Bone marrow (tissue), 2 donors: ENCODE measurements around the gene MAMLD1.

Source experiments
- DNase-seq, 2 donors: peaks; one replicate each; lab custom pipeline; 2025; lab: John Stamatoyannopoulos, UW

Gene MAMLD1

DNA sequence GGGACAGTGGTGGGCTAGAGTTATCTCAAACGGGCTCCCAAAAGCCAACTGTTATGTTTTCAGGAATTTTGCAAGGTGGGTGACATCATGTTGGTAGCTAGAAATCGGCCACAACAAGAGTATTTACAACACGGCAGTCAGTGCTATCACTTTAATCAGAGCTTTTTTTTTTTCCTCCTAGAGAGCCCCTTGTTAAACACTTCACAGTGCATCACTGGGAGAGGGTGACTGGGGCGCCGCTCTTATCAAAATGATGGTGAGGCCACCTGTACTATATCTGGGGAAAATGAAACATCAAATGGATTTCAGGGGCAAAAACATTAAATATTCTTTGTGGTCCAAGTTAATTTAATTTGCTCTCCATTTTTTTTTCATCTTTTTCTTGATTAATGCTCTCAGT lies 44.9 kb downstream of the MAMLD1 start:
- DNase-seq: no peak

GRCh38 chrX:150408561-150408960 lies 45.4 kb downstream of the MAMLD1 start:
- DNase-seq: no peak

GRCh38 chrX:150409486-150409885 lies 46.4 kb downstream of the MAMLD1 start:
- DNase-seq: no peak

DNA sequence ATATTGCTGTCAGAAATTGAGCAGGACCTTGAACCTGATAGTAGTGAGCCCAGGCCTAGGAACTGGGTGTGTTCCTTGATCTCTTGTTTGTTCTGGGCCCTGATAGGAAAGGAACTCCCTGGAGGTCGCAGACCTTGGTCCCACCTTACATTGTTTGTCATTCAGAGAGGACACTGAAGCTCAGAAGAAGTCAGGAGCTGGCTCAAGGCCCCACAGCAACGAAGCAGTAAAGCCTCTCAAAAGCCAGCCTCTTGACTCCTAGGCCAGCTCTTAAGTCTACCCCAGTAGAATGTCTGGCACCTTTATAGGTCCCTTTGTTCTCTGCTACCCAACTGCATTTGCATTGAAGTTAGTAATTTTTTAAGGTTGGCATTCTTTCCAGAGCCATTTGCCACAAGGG lies 46.8 kb downstream of the MAMLD1 start:
- no peak for DNase-seq

GRCh38 chrX:150410513-150410912 lies 47.4 kb downstream of the MAMLD1 start:
- DNase-seq: no peak

DNA sequence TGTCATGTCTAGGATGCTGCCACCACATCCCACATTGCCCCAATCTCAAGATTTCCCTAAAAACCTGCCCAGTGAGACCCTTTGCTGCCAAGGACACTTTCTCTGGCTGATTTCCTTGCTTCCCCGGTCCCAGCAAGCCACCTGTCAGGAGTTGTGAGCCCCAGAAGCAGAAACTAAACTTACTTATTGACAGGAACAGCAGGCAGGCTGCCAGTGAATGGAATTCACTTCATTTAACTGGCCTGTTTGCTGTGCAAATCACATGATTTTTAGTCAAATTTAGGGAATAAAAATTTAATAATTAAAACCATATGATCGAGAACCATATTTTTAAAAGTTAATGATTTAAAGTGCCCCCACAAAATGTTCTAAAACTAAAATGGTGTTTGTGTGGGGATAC lies 48.5 kb downstream of the MAMLD1 start:
- DNase-seq: no peak

GRCh38 chrX:150414228-150414627 lies 51.1 kb downstream of the MAMLD1 start:
- DNase-seq: no peak

- DNase-seq: no peak
Measured at GRCh38 chrX:150416469-150416868, 53.4 kb downstream of the MAMLD1 start.

GRCh38 chrX:150421816-150422215 lies 58.7 kb downstream of the MAMLD1 start:
- DNase-seq: no peak

GRCh38 chrX:150429594-150429993 lies 66.5 kb downstream of the MAMLD1 start:
- DNase-seq: no peak

GRCh38 chrX:150436195-150436594 lies 73.1 kb downstream of the MAMLD1 start:
- no peak for DNase-seq

DNA sequence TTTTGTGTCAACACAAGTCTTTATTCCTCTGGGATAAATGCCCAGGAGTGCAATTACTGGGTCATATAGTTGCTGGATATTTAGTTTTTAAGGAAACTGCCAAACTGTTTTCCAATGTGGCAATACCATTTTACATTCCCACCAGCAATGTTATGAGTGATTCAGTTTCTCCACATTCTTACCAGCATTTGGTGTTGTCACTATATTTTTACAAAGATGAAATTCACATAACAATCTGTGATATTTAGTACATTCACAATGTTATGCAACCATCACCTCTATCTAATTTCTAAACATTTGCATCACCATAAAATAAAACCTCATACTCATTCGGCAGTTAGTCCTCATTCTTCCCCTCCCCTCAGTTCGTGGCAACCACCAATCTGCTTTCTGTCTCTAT lies 75.0 kb downstream of the MAMLD1 start:
- no peak for DNase-seq

- no peak for DNase-seq
Measured at GRCh38 chrX:150446151-150446550, 83.0 kb downstream of the MAMLD1 start.

GRCh38 chrX:150446995-150447394 lies 83.9 kb downstream of the MAMLD1 start:
- DNase-seq: no peak

GRCh38 chrX:150449313-150449712 lies 86.2 kb downstream of the MAMLD1 start:
- no peak for DNase-seq

DNA sequence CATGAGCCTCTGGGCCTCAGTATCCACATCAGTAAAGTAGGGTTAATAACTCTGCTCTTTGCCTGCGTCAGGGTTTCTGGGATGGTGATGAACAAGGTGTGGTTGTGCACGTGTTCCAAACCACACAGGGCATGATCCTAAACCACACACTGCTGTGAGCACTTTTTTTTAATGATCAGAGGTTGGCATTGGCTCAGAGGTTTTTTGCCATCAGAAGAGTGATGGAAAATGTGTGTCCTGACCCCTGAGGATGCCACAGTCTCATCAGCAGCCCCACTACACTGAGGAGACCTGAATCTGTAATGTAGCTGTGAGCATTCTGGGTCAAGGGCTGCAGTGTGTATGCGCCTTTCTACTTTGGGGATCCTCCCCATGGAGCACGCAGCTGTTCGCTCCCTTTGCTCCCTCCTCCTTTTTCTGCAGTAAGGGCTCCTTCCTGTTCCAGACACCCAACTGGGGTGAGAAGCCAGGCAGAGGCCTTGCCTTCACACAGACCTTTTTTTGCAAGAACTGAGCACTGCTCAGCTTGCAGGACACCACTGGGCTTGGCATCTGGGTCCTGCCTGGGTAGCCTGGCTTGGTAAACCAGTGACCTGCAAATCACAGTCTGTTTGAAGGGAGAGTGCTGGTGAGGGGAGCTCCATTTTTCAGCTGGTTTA lies 87.5 kb downstream of the MAMLD1 start:
- no peak for DNase-seq

- no peak for DNase-seq
Measured at GRCh38 chrX:150451953-150452352, 88.8 kb downstream of the MAMLD1 start.

DNA sequence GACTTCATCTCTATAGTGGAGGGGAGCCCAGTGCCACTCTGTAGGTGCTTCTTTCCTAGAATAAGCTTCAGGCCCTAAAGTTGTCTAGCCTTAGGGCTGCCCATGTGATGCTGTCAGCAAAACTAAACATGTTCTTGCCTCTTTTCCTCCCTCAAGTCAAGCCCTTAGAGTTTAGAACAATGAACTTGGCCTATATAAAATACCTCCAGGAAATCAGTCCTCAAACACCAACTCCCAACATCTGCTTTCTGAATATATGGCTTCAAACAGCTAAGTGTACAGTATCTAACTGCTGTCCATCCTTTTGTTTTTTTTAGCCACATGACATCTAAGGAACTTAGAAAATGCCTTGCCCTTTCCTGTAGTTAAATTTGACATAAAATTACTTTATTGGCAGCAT lies 91.0 kb downstream of the MAMLD1 start:
- no peak for DNase-seq

GRCh38 chrX:150454508-150455214 lies 91.5 kb downstream of the MAMLD1 start:
- no peak for DNase-seq

DNA sequence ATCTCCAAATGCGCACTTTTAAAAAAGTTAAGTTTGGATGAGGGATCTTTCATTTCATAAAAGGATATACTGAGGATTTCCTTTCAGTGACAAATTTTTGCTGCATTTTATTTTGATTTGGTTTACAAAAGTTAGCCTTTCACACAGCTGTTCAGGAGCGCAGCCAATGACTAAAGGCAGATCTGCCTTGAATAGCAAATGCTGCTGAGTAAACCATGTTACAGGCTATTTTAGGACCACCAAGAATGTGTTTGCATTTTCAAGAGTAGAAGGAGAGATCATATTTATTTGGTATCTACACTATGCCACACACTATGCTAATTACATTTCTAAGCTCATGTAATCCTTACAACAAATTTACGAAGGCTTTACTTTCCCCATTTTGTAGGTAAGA lies 92.1 kb downstream of the MAMLD1 start:
- DNase-seq: no peak

GRCh38 chrX:150456466-150456865 lies 93.3 kb downstream of the MAMLD1 start:
- no peak for DNase-seq

GRCh38 chrX:150456941-150457340 lies 93.8 kb downstream of the MAMLD1 start:
- DNase-seq: no peak

DNA sequence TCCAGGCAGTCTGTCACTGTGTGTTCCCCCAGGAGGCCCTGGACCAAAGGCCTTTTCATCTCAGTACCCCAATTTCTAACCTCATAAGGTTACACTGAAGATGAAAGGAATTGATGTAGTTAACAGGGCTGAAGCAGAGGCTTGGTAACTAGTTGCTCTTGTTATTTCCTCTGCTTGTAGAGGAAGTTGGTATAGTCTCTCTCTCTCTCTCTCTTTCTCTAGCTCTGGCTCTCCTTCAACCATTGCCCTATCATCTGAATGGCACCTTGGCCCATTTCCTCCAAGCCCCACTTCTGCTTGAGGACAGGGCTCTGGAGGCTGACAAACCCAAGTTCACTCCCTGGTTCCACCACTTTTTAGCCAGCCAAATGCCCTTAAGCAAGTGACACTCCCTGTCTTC lies 96.1 kb downstream of the MAMLD1 start:
- DNase-seq: no peak

DNA sequence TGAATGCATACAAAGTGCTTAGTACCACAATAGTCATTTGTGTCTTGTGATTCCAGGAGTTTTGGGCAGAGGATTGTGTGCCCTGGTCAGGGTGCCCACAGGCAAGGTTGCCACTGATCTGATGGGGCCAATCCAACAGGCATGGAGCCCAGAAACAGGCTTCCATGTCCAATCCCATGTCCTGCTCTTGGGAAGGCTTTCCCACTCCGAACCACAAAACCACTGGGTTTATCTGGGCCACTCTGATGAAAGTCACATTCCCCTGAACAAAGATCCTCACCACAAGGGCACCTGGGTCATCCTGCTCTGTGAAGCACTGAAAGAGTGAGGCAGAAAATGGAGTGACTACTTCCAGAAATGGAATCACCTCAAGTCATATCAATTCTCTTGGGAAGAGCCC lies 96.9 kb downstream of the MAMLD1 start:
- no peak for DNase-seq
